Ishikawa (cell line): ENCODE measurements around the gene XRCC4.

ENCODE experiments used
- CEBPB ChIP-seq: IDR thresholded peaks from 2 replicates; pipeline ENCODE4 v1.6.1; 2012
- CREB1 ChIP-seq: IDR thresholded peaks from 2 replicates; pipeline ENCODE4 v1.6.1; 2012; ENCODE audit warnings: low read depth
- EP300 ChIP-seq: IDR thresholded peaks from 2 replicates; pipeline ENCODE4 v1.6.1; 2012; ENCODE audit warnings: borderline replicate concordance
- MAX ChIP-seq: IDR thresholded peaks from 2 replicates; pipeline ENCODE4 v1.6.1; 2012
- RAD21 ChIP-seq: IDR thresholded peaks from 2 replicates; pipeline ENCODE4 v1.6.1; 2012; ENCODE audit warnings: low read depth
- TCF12 ChIP-seq: IDR thresholded peaks from 2 replicates; pipeline ENCODE4 v1.6.1; 2012; ENCODE audit warnings: low read depth
- TF ChIP-seq, protein P1 (sequence below): IDR thresholded peaks from 2 replicates; pipeline ENCODE4 v1.6.1; 2012
- TF ChIP-seq, protein P2 (sequence below): IDR thresholded peaks from 2 replicates; pipeline ENCODE4 v1.6.1; 2012; ENCODE audit warnings: low read depth, mild to moderate bottlenecking

- TF ChIP-seq EP300 (no peak), MAX (no peak), RAD21 (no peak), TCF12 (no peak), CREB1 (no peak), CEBPB (no peak)
- TF ChIP-seq, protein P1, sequence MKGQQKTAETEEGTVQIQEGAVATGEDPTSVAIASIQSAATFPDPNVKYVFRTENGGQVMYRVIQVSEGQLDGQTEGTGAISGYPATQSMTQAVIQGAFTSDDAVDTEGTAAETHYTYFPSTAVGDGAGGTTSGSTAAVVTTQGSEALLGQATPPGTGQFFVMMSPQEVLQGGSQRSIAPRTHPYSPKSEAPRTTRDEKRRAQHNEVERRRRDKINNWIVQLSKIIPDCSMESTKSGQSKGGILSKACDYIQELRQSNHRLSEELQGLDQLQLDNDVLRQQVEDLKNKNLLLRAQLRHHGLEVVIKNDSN = no peak
- TF ChIP-seq, protein P2, sequence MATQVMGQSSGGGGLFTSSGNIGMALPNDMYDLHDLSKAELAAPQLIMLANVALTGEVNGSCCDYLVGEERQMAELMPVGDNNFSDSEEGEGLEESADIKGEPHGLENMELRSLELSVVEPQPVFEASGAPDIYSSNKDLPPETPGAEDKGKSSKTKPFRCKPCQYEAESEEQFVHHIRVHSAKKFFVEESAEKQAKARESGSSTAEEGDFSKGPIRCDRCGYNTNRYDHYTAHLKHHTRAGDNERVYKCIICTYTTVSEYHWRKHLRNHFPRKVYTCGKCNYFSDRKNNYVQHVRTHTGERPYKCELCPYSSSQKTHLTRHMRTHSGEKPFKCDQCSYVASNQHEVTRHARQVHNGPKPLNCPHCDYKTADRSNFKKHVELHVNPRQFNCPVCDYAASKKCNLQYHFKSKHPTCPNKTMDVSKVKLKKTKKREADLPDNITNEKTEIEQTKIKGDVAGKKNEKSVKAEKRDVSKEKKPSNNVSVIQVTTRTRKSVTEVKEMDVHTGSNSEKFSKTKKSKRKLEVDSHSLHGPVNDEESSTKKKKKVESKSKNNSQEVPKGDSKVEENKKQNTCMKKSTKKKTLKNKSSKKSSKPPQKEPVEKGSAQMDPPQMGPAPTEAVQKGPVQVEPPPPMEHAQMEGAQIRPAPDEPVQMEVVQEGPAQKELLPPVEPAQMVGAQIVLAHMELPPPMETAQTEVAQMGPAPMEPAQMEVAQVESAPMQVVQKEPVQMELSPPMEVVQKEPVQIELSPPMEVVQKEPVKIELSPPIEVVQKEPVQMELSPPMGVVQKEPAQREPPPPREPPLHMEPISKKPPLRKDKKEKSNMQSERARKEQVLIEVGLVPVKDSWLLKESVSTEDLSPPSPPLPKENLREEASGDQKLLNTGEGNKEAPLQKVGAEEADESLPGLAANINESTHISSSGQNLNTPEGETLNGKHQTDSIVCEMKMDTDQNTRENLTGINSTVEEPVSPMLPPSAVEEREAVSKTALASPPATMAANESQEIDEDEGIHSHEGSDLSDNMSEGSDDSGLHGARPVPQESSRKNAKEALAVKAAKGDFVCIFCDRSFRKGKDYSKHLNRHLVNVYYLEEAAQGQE = no peak
Measured at GRCh38 chr5:83371726-83372125, 294.4 kb downstream of the XRCC4 start.
